Measurements from ENCODE around the gene LYSMD2. TPM values are rescaled to one million over a fixed set of nuclear protein-coding genes. Genes with fewer than 3 reads are reported as not detected.
A peak's percentile ranks its signal among the peaks of the same experiment; 100 is the strongest.

LYSMD2 gene
- total and polyA plus RNA-seq, 9 of the 15 experiments (the other 6 are each of a cell fraction or from before 2014, with no cell fraction given), result 4.3 to 30.3 (median 9.8) TPM

DNA sequence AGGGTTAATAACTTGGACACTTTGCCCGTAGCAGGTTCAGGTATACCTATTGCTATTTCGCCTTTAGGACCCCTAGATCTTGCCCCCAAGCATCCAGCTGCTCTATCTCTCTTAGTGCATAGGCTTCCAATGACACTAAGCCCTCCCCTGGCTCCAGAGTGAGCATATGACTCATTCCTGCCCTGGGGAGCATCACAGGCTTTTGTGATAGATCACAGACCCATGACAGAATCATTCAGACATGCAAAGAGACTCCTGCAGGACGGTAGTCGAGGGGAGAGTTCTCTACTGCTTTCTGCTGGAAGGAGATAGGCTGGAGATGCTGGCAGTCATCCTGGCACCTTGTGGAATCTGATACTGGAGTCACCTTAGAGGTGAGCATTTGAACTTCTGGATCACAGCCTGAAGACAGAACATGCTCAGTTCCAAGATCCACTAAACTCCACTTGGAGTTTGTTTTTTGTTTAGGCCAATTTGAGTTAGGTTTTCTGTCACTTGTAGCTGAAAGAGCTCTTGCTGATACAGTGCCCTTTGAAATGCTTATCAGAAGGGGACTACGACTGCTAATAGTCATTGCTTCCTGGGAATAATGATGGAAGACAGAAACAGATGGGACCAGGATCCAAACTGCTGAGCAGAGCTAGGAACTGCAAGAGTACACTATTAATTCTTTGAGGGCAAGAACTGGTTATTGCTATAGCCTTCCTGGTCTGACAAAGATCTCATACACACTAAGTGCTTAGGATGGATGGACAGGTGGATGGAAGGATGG, 11.0 kb downstream of the LYSMD2 start (continued):
- TF ChIP-seq, protein P1, sequence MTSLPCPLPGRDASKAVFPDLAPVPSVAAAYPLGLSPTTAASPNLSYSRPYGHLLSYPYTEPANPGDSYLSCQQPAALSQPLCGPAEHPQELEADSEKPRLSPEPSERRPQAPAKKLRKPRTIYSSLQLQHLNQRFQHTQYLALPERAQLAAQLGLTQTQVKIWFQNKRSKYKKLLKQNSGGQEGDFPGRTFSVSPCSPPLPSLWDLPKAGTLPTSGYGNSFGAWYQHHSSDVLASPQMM (CRISPR knock-in tag; IDR thresholded peaks at IDR 0.05), result no peak
- TF ChIP-seq RUNX1 (IDR thresholded peaks at IDR 0.05; ENCODE audit: low read depth) (no peak), ZSCAN29 (IDR thresholded peaks at IDR 0.05) (no peak), HNRNPL (IDR thresholded peaks at IDR 0.05; ENCODE audit: low read depth, low read length) (no peak), ATF1 (CRISPR knock-in tag; IDR thresholded peaks at IDR 0.05) (no peak), ATF1 (tag; IDR thresholded peaks at IDR 0.05) (0 out of 2 replicates have a peak, but pooled peaks have one; percentile 19), JUNB (CRISPR knock-in tag; conservative IDR thresholded peaks at IDR 0.05) (no peak), SRSF7 (optimal IDR thresholded peaks at IDR 0.05; ENCODE audit: low read depth, low read length) (no peak), BRD4 (IDR thresholded peaks at IDR 0.05) (no peak), BCL6 (CRISPR knock-in tag; IDR thresholded peaks at IDR 0.05) (no peak), KDM2B (CRISPR knock-in tag; IDR thresholded peaks at IDR 0.05) (no peak), ZNF324 (CRISPR knock-in tag; IDR thresholded peaks at IDR 0.05) (no peak), ZNF695 (CRISPR knock-in tag; IDR thresholded peaks at IDR 0.05) (no peak), ZNF316 (IDR thresholded peaks at IDR 0.05) (no peak), TCF3 (CRISPR knock-in tag; IDR thresholded peaks at IDR 0.05) (peak; percentile 63), ERF (CRISPR knock-in tag; IDR thresholded peaks at IDR 0.05) (no peak), SRSF3 (IDR thresholded peaks at IDR 0.05; ENCODE audit: insufficient read depth, low read length) (no peak), ZNF785 (CRISPR knock-in tag; IDR thresholded peaks at IDR 0.05) (no peak), MTA2 (IDR thresholded peaks at IDR 0.05; ENCODE audit: low read depth) (peak; percentile 32; the same call in 1 of the 2 replicates), EZH2 (IDR thresholded peaks at IDR 0.05; ENCODE audit: borderline replicate concordance, low read depth, low read length) (no peak)
- TF ChIP-seq, protein P2, sequence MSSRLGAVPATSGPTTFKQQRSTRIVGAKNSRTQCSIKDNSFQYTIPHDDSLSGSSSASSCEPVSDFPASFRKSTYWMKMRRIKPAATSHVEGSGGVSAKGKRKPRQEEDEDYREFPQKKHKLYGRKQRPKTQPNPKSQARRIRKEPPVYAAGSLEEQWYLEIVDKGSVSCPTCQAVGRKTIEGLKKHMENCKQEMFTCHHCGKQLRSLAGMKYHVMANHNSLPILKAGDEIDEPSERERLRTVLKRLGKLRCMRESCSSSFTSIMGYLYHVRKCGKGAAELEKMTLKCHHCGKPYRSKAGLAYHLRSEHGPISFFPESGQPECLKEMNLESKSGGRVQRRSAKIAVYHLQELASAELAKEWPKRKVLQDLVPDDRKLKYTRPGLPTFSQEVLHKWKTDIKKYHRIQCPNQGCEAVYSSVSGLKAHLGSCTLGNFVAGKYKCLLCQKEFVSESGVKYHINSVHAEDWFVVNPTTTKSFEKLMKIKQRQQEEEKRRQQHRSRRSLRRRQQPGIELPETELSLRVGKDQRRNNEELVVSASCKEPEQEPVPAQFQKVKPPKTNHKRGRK (tag; IDR thresholded peaks at IDR 0.05), result no peak
- TF ChIP-seq, protein P3, sequence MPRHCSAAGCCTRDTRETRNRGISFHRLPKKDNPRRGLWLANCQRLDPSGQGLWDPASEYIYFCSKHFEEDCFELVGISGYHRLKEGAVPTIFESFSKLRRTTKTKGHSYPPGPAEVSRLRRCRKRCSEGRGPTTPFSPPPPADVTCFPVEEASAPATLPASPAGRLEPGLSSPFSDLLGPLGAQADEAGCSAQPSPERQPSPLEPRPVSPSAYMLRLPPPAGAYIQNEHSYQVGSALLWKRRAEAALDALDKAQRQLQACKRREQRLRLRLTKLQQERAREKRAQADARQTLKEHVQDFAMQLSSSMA (CRISPR knock-in tag; IDR thresholded peaks at IDR 0.05), result no peak
- TF ChIP-seq, protein P4, sequence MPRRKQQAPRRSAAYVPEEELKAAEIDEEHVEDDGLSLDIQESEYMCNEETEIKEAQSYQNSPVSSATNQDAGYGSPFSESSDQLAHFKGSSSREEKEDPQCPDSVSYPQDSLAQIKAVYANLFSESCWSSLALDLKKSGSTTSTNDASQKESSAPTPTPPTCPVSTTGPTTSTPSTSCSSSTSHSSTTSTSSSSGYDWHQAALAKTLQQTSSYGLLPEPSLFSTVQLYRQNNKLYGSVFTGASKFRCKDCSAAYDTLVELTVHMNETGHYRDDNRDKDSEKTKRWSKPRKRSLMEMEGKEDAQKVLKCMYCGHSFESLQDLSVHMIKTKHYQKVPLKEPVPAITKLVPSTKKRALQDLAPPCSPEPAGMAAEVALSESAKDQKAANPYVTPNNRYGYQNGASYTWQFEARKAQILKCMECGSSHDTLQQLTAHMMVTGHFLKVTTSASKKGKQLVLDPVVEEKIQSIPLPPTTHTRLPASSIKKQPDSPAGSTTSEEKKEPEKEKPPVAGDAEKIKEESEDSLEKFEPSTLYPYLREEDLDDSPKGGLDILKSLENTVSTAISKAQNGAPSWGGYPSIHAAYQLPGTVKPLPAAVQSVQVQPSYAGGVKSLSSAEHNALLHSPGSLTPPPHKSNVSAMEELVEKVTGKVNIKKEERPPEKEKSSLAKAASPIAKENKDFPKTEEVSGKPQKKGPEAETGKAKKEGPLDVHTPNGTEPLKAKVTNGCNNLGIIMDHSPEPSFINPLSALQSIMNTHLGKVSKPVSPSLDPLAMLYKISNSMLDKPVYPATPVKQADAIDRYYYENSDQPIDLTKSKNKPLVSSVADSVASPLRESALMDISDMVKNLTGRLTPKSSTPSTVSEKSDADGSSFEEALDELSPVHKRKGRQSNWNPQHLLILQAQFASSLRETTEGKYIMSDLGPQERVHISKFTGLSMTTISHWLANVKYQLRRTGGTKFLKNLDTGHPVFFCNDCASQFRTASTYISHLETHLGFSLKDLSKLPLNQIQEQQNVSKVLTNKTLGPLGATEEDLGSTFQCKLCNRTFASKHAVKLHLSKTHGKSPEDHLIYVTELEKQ (CRISPR knock-in tag; IDR thresholded peaks at IDR 0.05), result no peak

All from K562 (cell line).